Right cardiac atrium (tissue), 5 donors: ENCODE results near the gene PLXDC2. TPM values are rescaled to one million over a fixed set of nuclear protein-coding genes. Genes with fewer than 3 reads are reported as not detected.

Experiments
- ATAC-seq, 2 donors: fragments of 200-7000 bp; cut with Tn5 transposase; one replicate each; pipeline versions ENCODE4 v1.8.0 to v1.9.1; 2020; ENCODE audit warnings: moderate library complexity in 2 of 2, mild to moderate bottlenecking in 1 of 2
- DNase-seq, 3 donors: peaks; one replicate each; pipeline ENCODE4 v3.0.0-alpha.2; 2020
- H3K27ac ChIP-seq: one replicate; pipeline ENCODE4 v1.5.1; 2013; ENCODE audit warnings: mild to moderate bottlenecking, low read length, control low read depth, moderate library complexity
- H3K27me3 ChIP-seq: one replicate; pipeline ENCODE4 v1.6.1; 2013; ENCODE audit not compliant: control insufficient read depth, insufficient read depth
- H3K4me1 ChIP-seq: one replicate; pipeline ENCODE4 v1.6.1; 2013; ENCODE audit warnings: low read length; ENCODE audit not compliant: control insufficient read depth, insufficient read depth
- H3K4me3 ChIP-seq: one replicate; pipeline ENCODE4 v1.5.1; 2013; ENCODE audit warnings: low read length, control low read depth
- H3K9me3 ChIP-seq: one replicate; pipeline ENCODE4 v1.6.1; 2013; ENCODE audit warnings: low read length; ENCODE audit not compliant: control insufficient read depth
- WGBS: extraction: QIAGEN DNeasy Blood & Tissue Kit; methylation state at CpG from one replicate; pipeline ENCODE4 v1.1.7; 2013; 5-methylcytosine and 5-hydroxymethylcytosine counted together
- intact Hi-C, 4 donors: fragments of 100-400 bp; cut with DNase I; formaldehyde crosslinking; loops; one replicate each; pipeline versions ENCODE4 v1.11.0 to v1.14.0; 2022 to 2023
- polyA plus RNA-seq: library from polyadenylated mRNA; stranded (reverse); fragments of 200-250 nt; gene quantifications from one replicate; pipeline ENCODE4 v1.2.3, GENCODE V29; 2013
- total RNA-seq, 4 donors: library from RNA; stranded (reverse); fragmentation: NEBNext Ultra II Directional; extraction: Animal tissue kit (Norgen Biotek cat#: 25700); gene quantifications; one replicate each; pipeline ENCODE4 v1.2.1, GENCODE V29; 2021
- donor health status: healthy with polysubstance abuse.
- donor health status: DM: no; HTN: yes; CAD: no.
- donor health status: DM: no; HTN: no; CAD: no.
- donor health status: DM: no; HTN: yes; CAD: no; lungs with severe emphysema.
- donor health status: DM: yes; HTN: yes; CAD: no.

Gene PLXDC2
- total and polyA plus RNA-seq, 5 donors: 5.5 to 37.4 (median 26.9) TPM

DNA sequence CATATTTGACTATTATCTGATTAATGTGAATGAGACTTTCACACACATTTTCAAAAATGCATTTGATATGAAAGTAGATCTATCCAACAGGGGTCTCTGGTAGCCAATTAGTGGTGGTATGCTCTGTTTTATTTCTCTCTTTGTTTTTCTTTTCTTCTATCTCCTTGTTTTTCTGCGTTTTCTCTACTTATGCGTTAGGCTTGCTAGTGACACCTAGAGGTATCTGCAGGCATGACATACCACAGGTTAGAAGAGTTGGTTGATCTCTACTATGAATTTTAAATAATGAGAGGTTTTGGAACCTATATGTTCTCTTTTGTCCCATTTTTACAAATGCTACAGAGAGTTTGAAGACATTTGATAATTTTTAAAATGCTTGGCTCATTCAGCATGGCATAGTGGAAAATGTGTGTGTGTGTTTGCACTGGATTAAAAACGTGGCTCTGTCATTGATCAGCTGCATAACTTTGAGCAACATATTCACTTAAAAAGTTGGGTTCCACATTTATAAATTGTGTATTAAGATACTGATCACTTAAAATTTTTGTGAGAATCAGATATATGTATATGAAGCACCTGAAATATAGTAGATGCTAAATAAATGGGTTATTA is 28.1 kb upstream of the PLXDC2 start:
- H3K4me3 ChIP-seq: no peak overlapping the region

DNA sequence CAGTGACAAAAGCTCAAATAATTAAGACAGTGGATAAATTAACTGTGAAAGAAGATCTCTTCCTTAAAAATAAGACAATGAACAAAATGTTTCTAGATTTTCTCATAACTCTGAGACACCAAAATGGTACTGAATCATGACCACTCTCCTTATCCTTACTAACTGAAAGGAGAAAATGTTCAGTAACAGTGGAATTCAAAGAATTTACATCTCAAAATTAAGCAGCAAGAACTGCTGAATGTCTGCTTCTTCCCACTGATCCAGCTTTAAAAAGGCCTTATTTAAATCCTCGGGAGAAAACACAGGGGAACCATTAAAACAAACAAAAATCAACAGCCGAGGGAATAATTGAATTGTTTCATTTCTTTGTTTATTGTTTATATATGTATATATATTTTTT is 27.3 kb upstream of the PLXDC2 start:
- Histone ChIP-seq H3K4me3 (no peak overlapping the region), H3K27me3 (no peaks in the 10 kb centered on the region), H3K9me3 (no peaks in the 10 kb centered on the region), H3K27ac (no peak overlapping the region), H3K4me1 (no peaks in the 10 kb centered on the region)
- intact Hi-C loops: loop anchor here in 1 of 4 donors (10.0 kb wide), 1 partner anchor 374 kb away; no protein-coding TSS in a partner anchor
- ATAC-seq (no peak), DNase-seq (no peak)
- 79% methylated on average over 2 of the region's 2 CpGs for WGBS

More for the DNA sequence above, 28.1 kb upstream of the PLXDC2 start:
- ATAC-seq (no peak), DNase-seq (no peak)
- Histone ChIP-seq H3K27ac (no peak overlapping the region), H3K9me3 (no peaks in the 10 kb centered on the region), H3K27me3 (no peaks in the 10 kb centered on the region), H3K4me1 (no peaks in the 10 kb centered on the region)
- intact Hi-C loops: loop anchor here in 1 of 4 donors (10.0 kb wide), 1 partner anchor 373 kb away; no protein-coding TSS in a partner anchor
- WGBS: 13% methylated on average over 3 of the region's 3 CpGs

DNA sequence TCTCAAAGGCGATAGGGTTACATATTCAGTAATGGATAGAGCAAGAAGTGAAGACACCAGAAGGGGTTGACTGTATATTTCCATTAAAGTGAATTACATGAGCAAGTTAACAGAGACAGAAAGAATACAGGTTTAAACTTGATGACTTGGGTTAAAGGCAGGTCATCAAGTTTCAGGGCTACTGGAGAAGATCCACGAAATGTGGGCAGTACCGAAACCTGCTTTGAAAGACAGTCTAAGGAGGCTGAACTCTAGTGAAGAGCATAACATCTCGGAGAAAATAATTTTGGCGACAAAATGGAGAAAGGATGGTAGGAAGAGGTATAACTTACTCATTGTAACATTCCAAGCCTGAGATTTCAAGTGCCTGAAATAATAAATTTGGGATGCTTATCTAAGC is 26.6 kb upstream of the PLXDC2 start:
- intact Hi-C loops: loop anchor here in 1 of 4 donors (10.0 kb wide), 1 partner anchor 375 kb away; no protein-coding TSS in a partner anchor
- DNase-seq (no peak), ATAC-seq (no peak)
- H3K9me3 ChIP-seq: no peaks in the 10 kb centered on the region
- H3K4me3 ChIP-seq: no peak overlapping the region
- H3K4me1 ChIP-seq: no peaks in the 10 kb centered on the region
- H3K27me3 ChIP-seq: no peaks in the 10 kb centered on the region
- 95% methylated on average over 5 of the region's 5 CpGs for WGBS
- no peak overlapping the region for H3K27ac ChIP-seq

DNA sequence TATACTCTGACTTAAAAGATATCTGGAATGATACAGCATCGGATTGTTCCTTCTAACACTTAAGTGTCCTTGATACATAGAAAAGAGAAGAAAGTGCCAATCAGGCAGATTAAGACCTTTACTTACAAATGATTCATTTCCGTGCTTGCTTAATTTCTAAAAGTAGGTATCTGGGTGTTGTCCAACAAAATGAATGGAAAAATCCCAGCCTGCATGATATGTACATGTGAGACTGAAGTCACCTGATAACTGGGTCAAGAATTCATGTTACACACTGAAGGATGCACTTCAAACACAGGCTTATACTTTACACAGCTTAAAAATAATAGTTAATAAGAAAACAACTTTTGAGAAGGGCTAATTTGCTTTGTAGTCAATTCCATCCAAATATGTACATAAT is 25.2 kb upstream of the PLXDC2 start:
- DNase-seq (no peak), ATAC-seq (no peak)
- Histone ChIP-seq H3K4me1 (no peaks in the 10 kb centered on the region), H3K4me3 (no peak overlapping the region), H3K9me3 (no peaks in the 10 kb centered on the region), H3K27me3 (no peaks in the 10 kb centered on the region), H3K27ac (no peak overlapping the region)
- intact Hi-C loops: no loop called here
- WGBS: 58% methylated on average over 2 of the region's 2 CpGs

DNA sequence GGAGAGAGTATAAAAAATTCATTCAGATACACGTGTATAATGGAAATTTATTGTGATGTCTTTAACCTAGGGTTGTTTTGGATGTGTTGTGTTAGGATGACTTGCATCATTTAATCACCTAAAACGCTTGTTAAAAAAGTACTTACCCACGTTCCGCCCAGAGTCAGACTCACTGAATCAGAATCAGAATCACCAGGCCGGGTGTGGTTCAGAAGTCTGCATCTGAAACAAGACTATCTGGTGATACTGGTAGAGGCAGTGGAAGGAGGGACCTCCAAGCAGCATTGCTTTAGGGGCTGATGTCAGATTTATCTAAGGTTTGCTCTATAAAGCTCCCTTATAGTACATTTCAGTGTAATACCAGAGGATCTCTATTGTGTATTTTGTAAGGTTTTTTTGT is 20.5 kb upstream of the PLXDC2 start:
- Histone ChIP-seq H3K27me3 (no peaks in the 10 kb centered on the region), H3K9me3 (no peaks in the 10 kb centered on the region), H3K4me1 (no peaks in the 10 kb centered on the region), H3K4me3 (no peak overlapping the region), H3K27ac (no peak overlapping the region)
- 90% methylated on average over 5 of the region's 5 CpGs for WGBS
- DNase-seq (no peak), ATAC-seq (no peak)
- intact Hi-C loops: no loop called here

DNA sequence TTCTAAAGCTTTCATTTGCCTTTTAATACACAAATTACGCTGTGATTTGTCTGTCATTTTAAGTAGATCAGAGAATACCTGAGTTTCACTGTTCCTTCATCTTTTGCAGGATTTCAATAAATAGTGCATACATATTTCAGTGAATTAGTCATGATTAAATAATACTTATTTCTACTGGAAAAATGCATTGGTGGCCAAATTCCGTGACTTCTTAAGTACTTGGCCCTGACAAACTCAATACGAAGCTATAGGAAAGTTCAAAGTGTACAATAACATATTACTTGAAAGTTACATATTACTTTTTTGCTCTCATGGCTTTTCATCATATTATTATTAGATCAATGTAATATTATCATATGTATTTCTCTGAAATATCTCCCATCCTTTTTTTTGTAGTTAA is 16.1 kb upstream of the PLXDC2 start:
- Histone ChIP-seq H3K27ac (no peak overlapping the region), H3K4me1 (no peaks in the 10 kb centered on the region), H3K4me3 (no peak overlapping the region), H3K27me3 (no peaks in the 10 kb centered on the region), H3K9me3 (no peaks in the 10 kb centered on the region)
- DNase-seq (no peak), ATAC-seq (no peak)
- intact Hi-C loops: no loop called here
- 90% methylated on average over 3 of the region's 3 CpGs for WGBS

DNA sequence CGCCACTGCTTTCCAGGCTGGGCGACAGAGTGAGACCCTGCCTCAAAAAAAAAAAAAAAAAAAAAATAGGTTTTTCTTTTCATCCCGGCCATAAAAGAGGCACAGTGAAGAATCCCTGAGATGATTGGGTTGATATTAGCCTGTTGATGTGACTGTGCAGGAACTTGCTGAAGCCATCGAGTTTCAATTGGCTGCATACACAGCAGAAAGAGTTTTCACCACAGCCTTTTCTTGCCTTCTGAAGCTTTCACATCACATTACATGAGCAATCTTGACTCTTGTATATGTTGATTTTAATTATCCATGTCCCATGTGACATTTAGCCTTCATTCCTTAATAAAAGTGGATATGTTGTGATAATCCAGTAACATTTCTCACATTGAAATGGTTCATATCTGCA is 14.9 kb upstream of the PLXDC2 start:
- WGBS: 94% methylated on average over 4 of the region's 4 CpGs

DNA sequence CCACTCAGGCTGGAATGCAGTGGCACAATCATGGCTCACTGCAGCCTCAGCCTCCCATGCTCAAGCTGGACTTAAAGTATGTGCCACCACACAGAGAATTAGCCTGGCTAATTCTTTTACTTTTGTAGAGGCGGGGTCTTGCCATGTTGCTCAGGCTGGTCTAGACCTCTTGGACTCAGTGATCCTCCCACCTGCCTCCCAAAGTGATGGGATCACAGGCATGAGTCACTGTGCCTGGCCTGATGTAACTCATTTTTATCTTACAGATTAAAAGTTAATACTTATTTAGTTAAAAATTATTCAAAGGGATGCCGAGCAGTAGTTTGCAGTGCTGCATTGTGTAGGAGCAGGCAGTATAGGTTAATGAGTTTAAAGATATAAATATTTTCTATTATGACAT is 12.6 kb upstream of the PLXDC2 start:
- Histone ChIP-seq H3K27me3 (no peaks in the 10 kb centered on the region), H3K27ac (no peak overlapping the region), H3K4me1 (no peaks in the 10 kb centered on the region), H3K4me3 (no peak overlapping the region), H3K9me3 (no peaks in the 10 kb centered on the region)
- WGBS: 94% methylated on average over 2 of the region's 2 CpGs
- ATAC-seq (no peak), DNase-seq (no peak)
- intact Hi-C loops: no loop called here

More for the DNA sequence above, 14.9 kb upstream of the PLXDC2 start:
- DNase-seq (no peak), ATAC-seq (no peak)
- Histone ChIP-seq H3K27ac (no peak overlapping the region), H3K4me1 (no peaks in the 10 kb centered on the region), H3K4me3 (no peak overlapping the region), H3K27me3 (no peaks in the 10 kb centered on the region), H3K9me3 (no peaks in the 10 kb centered on the region)
- intact Hi-C loops: no loop called here

DNA sequence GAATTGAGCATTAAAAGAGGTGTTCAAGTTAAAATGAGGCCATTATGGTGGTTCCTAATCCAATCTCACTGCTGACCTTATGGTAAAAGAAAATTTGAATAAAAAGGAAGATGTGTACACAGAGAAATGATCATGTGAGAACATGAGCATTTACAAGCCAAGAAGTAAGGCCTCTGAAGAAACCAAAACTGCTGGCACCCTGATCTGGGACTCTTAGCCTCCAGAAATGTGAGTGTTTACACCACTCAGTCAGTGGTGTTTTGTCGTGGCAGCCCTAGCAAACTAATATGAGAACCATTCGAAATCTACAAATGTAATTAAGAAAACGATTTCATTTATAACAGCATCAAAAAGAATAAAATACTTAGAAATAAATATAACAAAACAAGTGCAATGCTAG is 6.8 kb upstream of the PLXDC2 start:
- no peaks in the 10 kb centered on the region for H3K27me3 ChIP-seq
- intact Hi-C loops: no loop called here
- ATAC-seq (no peak), DNase-seq (no peak)
- no peaks in the 10 kb centered on the region for H3K4me1 ChIP-seq
- H3K27ac ChIP-seq: no peak overlapping the region
- 96% methylated on average over 3 of the region's 3 CpGs for WGBS
- H3K4me3 ChIP-seq: no peak overlapping the region
- H3K9me3 ChIP-seq: no peaks in the 10 kb centered on the region

DNA sequence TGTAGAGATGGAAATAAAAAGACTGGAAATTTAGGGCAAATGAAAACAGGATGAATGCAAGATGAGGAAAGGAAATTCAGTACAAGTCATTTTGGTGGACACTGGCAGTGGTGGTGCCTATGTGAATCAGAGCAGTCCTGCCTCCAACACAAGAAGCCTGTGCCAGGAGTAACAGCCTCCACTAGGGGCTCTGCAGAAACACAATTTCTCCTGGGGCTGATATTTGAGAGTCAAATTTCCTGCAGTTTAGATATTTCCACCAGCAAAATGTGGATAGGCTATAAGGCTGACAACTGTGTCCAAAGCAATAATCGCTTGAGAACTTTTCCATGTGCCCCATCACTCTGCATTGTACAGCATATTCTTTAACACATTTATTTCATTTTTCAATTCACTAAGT is 4.7 kb upstream of the PLXDC2 start:
- H3K9me3 ChIP-seq: no peaks in the 10 kb centered on the region
- no peaks in the 10 kb centered on the region for H3K4me1 ChIP-seq
- intact Hi-C loops: loop anchor here in 2 of 4 donors (10.0 kb wide), 2 partner anchors 113 to 953 kb away; no protein-coding TSS in a partner anchor
- no peaks in the 10 kb centered on the region for H3K27me3 ChIP-seq
- peak; percentile 48 to 74 (median 55) for DNase-seq
- no peak overlapping the region for H3K4me3 ChIP-seq
- H3K27ac ChIP-seq: no peak overlapping the region
- WGBS: 52% methylated on average over 1 of the region's 1 CpG
- peak; percentile 39 to 43 for ATAC-seq

DNA sequence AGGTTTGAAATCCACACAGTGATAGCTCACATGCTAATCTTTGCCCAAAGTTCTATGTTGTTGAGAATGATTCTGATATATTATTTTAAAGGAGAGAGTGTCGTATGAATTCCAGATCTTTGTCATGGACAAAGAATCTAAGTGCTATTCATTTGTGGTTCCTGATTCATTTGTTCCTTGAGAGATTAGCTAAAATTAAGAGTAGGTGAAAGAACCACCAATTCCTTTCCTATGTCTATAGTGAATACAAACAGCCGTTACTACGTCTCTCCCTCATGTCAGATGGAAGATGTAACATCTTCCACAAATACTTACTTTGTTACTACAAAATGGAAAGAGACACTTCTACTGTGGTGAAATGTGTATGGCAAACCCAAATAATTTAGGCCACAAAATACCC is 3.3 kb upstream of the PLXDC2 start:
- 84% methylated on average over 3 of the region's 3 CpGs for WGBS

More for the DNA sequence above, 3.3 kb upstream of the PLXDC2 start:
- ATAC-seq (no peak), DNase-seq (no peak)
- no peak overlapping the region for H3K4me3 ChIP-seq
- no peaks in the 10 kb centered on the region for H3K9me3 ChIP-seq
- no peak overlapping the region for H3K27ac ChIP-seq
- H3K4me1 ChIP-seq: no peaks in the 10 kb centered on the region
- no peaks in the 10 kb centered on the region for H3K27me3 ChIP-seq
- intact Hi-C loops: loop anchor here in 2 of 4 donors (10.0 kb wide), 2 partner anchors 112 to 952 kb away; no protein-coding TSS in a partner anchor
